ENCODE results near the gene TMUB1. TPM values are rescaled to one million over a fixed set of nuclear protein-coding genes. Genes with fewer than 3 reads are reported as not detected.

Gene TMUB1
- total and polyA plus RNA-seq, 9 of the 15 experiments (the other 6 are each of a cell fraction or from before 2014, with no cell fraction given): 0.14 to 241 (median 74.1) TPM

- TF ChIP-seq, protein P1, sequence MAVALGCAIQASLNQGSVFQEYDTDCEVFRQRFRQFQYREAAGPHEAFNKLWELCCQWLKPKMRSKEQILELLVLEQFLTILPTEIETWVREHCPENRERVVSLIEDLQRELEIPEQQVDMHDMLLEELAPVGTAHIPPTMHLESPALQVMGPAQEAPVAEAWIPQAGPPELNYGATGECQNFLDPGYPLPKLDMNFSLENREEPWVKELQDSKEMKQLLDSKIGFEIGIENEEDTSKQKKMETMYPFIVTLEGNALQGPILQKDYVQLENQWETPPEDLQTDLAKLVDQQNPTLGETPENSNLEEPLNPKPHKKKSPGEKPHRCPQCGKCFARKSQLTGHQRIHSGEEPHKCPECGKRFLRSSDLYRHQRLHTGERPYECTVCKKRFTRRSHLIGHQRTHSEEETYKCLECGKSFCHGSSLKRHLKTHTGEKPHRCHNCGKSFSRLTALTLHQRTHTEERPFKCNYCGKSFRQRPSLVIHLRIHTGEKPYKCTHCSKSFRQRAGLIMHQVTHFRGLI (CRISPR knock-in tag; IDR thresholded peaks at IDR 0.05): no peak
- TF ChIP-seq ARHGAP35 (IDR thresholded peaks at IDR 0.05; ENCODE audit: partially characterized antibody) (no peak), U2AF2 (optimal IDR thresholded peaks at IDR 0.05; ENCODE audit: low read depth, low read length) (no peak), PPARD (CRISPR knock-in tag; IDR thresholded peaks at IDR 0.05) (no peak), CHD1 (IDR thresholded peaks at IDR 0.05; ENCODE audit: low read length) (peak; percentile 13), ZNF79 (CRISPR knock-in tag; IDR thresholded peaks at IDR 0.05; ENCODE audit: low read depth) (no peak), ZNF785 (CRISPR knock-in tag; IDR thresholded peaks at IDR 0.05) (no peak), ZKSCAN3 (CRISPR knock-in tag; IDR thresholded peaks at IDR 0.05) (no peak), CCAR2 (IDR thresholded peaks at IDR 0.05; ENCODE audit: low read depth, low read length) (no peak), FOS (IDR thresholded peaks at IDR 0.05; ENCODE audit: extremely low read depth, insufficient read length) (no peak), ZNF282 (CRISPR knock-in tag; IDR thresholded peaks at IDR 0.05) (no peak), FOXA3 (CRISPR knock-in tag; conservative IDR thresholded peaks at IDR 0.05 in 1 of 2, IDR thresholded peaks at IDR 0.05 in 1 of 2) (no peak), POLR2AphosphoS5 (IDR thresholded peaks at IDR 0.05; ENCODE audit: control insufficient read depth, insufficient read depth, low read depth, low read length) (peak; percentile 89), PHF20 (IDR thresholded peaks at IDR 0.05; ENCODE audit: partially characterized antibody) (peak; percentile 84), CREBBP (IDR thresholded peaks at IDR 0.05; ENCODE audit: low read depth, low read length) (no peak), TBL1XR1 (IDR thresholded peaks at IDR 0.05; ENCODE audit: low read length in 2 of 2) (peak; percentile 20 to 81; a peak in 3 of 4 replicates)
- TF ChIP-seq, protein P2, sequence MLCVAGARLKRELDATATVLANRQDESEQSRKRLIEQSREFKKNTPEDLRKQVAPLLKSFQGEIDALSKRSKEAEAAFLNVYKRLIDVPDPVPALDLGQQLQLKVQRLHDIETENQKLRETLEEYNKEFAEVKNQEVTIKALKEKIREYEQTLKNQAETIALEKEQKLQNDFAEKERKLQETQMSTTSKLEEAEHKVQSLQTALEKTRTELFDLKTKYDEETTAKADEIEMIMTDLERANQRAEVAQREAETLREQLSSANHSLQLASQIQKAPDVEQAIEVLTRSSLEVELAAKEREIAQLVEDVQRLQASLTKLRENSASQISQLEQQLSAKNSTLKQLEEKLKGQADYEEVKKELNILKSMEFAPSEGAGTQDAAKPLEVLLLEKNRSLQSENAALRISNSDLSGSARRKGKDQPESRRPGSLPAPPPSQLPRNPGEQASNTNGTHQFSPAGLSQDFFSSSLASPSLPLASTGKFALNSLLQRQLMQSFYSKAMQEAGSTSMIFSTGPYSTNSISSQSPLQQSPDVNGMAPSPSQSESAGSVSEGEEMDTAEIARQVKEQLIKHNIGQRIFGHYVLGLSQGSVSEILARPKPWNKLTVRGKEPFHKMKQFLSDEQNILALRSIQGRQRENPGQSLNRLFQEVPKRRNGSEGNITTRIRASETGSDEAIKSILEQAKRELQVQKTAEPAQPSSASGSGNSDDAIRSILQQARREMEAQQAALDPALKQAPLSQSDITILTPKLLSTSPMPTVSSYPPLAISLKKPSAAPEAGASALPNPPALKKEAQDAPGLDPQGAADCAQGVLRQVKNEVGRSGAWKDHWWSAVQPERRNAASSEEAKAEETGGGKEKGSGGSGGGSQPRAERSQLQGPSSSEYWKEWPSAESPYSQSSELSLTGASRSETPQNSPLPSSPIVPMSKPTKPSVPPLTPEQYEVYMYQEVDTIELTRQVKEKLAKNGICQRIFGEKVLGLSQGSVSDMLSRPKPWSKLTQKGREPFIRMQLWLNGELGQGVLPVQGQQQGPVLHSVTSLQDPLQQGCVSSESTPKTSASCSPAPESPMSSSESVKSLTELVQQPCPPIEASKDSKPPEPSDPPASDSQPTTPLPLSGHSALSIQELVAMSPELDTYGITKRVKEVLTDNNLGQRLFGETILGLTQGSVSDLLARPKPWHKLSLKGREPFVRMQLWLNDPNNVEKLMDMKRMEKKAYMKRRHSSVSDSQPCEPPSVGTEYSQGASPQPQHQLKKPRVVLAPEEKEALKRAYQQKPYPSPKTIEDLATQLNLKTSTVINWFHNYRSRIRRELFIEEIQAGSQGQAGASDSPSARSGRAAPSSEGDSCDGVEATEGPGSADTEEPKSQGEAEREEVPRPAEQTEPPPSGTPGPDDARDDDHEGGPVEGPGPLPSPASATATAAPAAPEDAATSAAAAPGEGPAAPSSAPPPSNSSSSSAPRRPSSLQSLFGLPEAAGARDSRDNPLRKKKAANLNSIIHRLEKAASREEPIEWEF (CRISPR knock-in tag; IDR thresholded peaks at IDR 0.05): no peak
- TF ChIP-seq, protein P3, sequence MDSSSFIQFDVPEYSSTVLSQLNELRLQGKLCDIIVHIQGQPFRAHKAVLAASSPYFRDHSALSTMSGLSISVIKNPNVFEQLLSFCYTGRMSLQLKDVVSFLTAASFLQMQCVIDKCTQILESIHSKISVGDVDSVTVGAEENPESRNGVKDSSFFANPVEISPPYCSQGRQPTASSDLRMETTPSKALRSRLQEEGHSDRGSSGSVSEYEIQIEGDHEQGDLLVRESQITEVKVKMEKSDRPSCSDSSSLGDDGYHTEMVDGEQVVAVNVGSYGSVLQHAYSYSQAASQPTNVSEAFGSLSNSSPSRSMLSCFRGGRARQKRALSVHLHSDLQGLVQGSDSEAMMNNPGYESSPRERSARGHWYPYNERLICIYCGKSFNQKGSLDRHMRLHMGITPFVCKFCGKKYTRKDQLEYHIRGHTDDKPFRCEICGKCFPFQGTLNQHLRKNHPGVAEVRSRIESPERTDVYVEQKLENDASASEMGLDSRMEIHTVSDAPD (CRISPR knock-in tag; IDR thresholded peaks at IDR 0.05): no peak
- TF ChIP-seq, protein P4, sequence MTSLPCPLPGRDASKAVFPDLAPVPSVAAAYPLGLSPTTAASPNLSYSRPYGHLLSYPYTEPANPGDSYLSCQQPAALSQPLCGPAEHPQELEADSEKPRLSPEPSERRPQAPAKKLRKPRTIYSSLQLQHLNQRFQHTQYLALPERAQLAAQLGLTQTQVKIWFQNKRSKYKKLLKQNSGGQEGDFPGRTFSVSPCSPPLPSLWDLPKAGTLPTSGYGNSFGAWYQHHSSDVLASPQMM (CRISPR knock-in tag; IDR thresholded peaks at IDR 0.05): no peak
Observed at GRCh38 chr7:151080522-151081169, 2.6 kb downstream of the TMUB1 start, which contains the start of gene FASTK (continued).

Data from K562 (cell line).